ENCODE results near the gene LRRC45. TPM values are rescaled to one million over a fixed set of nuclear protein-coding genes. Genes with fewer than 3 reads are reported as not detected.
A peak's percentile ranks its signal among the peaks of the same experiment; 100 is the strongest.

The LRRC45 gene
- total and polyA plus RNA-seq, 2 experiments from 2014 or later, result 16.1 to 40.7 TPM

GRCh38 chr17:82029990-82030469 is 6.9 kb downstream of the LRRC45 start:
- no peak for TF ChIP-seq STAT1 (IDR thresholded peaks at IDR 0.05; ENCODE audit: unreplicated experiment)
- TF ChIP-seq CTCF (conservative IDR thresholded peaks at IDR 0.05; ENCODE audit: low read depth in 2 of 2), result no peak
- no peak for TF ChIP-seq NANOG (IDR thresholded peaks at IDR 0.05; ENCODE audit: borderline replicate concordance)
- no peak for TF ChIP-seq ZNF114 (CRISPR knock-in tag; IDR thresholded peaks at IDR 0.05)
- no peak for TF ChIP-seq EZH2phosphoT487 (IDR thresholded peaks at IDR 0.05; ENCODE audit: unreplicated experiment)
- TF ChIP-seq REST (IDR thresholded peaks at IDR 0.05; ENCODE audit: unreplicated experiment), result no peak
- TF ChIP-seq, protein P1, sequence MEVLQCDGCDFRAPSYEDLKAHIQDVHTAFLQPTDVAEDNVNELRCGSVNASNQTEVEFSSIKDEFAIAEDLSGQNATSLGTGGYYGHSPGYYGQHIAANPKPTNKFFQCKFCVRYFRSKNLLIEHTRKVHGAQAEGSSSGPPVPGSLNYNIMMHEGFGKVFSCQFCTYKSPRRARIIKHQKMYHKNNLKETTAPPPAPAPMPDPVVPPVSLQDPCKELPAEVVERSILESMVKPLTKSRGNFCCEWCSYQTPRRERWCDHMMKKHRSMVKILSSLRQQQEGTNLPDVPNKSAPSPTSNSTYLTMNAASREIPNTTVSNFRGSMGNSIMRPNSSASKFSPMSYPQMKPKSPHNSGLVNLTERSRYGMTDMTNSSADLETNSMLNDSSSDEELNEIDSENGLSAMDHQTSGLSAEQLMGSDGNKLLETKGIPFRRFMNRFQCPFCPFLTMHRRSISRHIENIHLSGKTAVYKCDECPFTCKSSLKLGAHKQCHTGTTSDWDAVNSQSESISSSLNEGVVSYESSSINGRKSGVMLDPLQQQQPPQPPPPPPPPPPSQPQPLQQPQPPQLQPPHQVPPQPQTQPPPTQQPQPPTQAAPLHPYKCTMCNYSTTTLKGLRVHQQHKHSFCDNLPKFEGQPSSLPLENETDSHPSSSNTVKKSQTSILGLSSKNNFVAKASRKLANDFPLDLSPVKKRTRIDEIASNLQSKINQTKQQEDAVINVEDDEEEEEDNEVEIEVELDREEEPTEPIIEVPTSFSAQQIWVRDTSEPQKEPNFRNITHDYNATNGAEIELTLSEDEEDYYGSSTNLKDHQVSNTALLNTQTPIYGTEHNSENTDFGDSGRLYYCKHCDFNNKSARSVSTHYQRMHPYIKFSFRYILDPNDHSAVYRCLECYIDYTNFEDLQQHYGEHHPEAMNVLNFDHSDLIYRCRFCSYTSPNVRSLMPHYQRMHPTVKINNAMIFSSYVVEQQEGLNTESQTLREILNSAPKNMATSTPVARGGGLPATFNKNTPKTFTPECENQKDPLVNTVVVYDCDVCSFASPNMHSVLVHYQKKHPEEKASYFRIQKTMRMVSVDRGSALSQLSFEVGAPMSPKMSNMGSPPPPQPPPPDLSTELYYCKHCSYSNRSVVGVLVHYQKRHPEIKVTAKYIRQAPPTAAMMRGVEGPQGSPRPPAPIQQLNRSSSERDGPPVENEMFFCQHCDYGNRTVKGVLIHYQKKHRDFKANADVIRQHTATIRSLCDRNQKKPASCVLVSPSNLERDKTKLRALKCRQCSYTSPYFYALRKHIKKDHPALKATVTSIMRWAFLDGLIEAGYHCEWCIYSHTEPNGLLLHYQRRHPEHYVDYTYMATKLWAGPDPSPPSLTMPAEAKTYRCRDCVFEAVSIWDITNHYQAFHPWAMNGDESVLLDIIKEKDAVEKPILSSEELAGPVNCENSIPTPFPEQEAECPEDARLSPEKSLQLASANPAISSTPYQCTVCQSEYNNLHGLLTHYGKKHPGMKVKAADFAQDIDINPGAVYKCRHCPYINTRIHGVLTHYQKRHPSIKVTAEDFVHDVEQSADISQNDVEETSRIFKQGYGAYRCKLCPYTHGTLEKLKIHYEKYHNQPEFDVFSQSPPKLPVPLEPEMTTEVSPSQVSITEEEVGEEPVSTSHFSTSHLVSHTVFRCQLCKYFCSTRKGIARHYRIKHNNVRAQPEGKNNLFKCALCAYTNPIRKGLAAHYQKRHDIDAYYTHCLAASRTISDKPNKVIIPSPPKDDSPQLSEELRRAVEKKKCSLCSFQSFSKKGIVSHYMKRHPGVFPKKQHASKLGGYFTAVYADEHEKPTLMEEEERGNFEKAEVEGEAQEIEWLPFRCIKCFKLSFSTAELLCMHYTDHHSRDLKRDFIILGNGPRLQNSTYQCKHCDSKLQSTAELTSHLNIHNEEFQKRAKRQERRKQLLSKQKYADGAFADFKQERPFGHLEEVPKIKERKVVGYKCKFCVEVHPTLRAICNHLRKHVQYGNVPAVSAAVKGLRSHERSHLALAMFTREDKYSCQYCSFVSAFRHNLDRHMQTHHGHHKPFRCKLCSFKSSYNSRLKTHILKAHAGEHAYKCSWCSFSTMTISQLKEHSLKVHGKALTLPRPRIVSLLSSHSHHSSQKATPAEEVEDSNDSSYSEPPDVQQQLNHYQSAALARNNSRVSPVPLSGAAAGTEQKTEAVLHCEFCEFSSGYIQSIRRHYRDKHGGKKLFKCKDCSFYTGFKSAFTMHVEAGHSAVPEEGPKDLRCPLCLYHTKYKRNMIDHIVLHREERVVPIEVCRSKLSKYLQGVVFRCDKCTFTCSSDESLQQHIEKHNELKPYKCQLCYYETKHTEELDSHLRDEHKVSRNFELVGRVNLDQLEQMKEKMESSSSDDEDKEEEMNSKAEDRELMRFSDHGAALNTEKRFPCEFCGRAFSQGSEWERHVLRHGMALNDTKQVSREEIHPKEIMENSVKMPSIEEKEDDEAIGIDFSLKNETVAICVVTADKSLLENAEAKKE (CRISPR knock-in tag; IDR thresholded peaks at IDR 0.05), result no peak
- TF ChIP-seq, protein P2, sequence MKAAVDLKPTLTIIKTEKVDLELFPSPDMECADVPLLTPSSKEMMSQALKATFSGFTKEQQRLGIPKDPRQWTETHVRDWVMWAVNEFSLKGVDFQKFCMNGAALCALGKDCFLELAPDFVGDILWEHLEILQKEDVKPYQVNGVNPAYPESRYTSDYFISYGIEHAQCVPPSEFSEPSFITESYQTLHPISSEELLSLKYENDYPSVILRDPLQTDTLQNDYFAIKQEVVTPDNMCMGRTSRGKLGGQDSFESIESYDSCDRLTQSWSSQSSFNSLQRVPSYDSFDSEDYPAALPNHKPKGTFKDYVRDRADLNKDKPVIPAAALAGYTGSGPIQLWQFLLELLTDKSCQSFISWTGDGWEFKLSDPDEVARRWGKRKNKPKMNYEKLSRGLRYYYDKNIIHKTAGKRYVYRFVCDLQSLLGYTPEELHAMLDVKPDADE (IDR thresholded peaks at IDR 0.05), result no peak
- no peak for TF ChIP-seq ZNF331 (CRISPR knock-in tag; IDR thresholded peaks at IDR 0.05; ENCODE audit: low read depth)
- no peak overlapping the region for H3K27ac Mint-ChIP-seq
- Histone ChIP-seq H3K4me1 (ENCODE audit: insufficient read depth) (peaks cover 9% of the 10 kb centered on the region; the same call in 1 of the 2 replicates), H3K79me2 (replicated peaks; ENCODE audit: insufficient read depth) (peaks cover 8% of the 10 kb centered on the region; the same call in 1 of the 2 replicates), H3K27ac (ENCODE audit: low read depth) (no peak overlapping the region), H3K4me3 (peak overlapping the region; percentile 77; the same call in 1 of the 2 replicates), H4K20me1 (replicated peaks; ENCODE audit: insufficient read depth) (no peaks in the 10 kb centered on the region), H2AFZ (no peak overlapping the region), H3K27me3 (ENCODE audit: insufficient read depth) (no peaks in the 10 kb centered on the region), H3F3A (replicated peaks; ENCODE audit: low read depth) (peaks cover 11% of the 10 kb centered on the region), H3K9me2 (ENCODE audit: insufficient read depth) (no peaks in the 10 kb centered on the region), H3K36me3 (ENCODE audit: insufficient read depth) (no peaks in the 10 kb centered on the region), H3K4me2 (peak overlapping the region; percentile 87; the same call in 1 of the 2 replicates)
- DNase-seq (ENCODE audit: low spot score) (no peak), ATAC-seq (peak; percentile 1; the same call in 2 of the 3 replicates)
- peaks cover 17% of the 10 kb centered on the region for H3K27me3 Mint-ChIP-seq (ENCODE audit: insufficient read depth, low read depth, poor library complexity)
- H3K4me1 Mint-ChIP-seq, result peaks cover 14% of the 10 kb centered on the region
- H3K36me3 Mint-ChIP-seq (ENCODE audit: low read depth), result no peaks in the 10 kb centered on the region; the same call in none of the 3 replicates
- no peak overlapping the region for H3K4me3 Mint-ChIP-seq
- H3K9me3 Mint-ChIP-seq, result no peaks in the 10 kb centered on the region; the same call in 2 of the 3 replicates
